HCT116 (cell line): ENCODE measurements around the gene SH3TC2. TPM values are rescaled to one million over a fixed set of nuclear protein-coding genes. Genes with fewer than 3 reads are reported as not detected.

Experiments used
- ATAC-seq: fragments of 200-7000 bp; cut with Tn5 transposase; 2 replicates; pipeline ENCODE4 v1.9.1; 2020; ENCODE audit warnings: mild to moderate bottlenecking, moderate library complexity
- BruUV-seq: library from RNA; stranded (reverse); fragments of 400-500 nt; replicated peaks from 2 replicates; lab custom pipeline; 2021; lab: Mats Ljungman, UMichigan
- CTCF ChIA-PET: fragments of 300-600 bp; sonication (Branson Sonifier 250); formaldehyde crosslinking; loops from one replicate; lab custom pipeline; 2021; ENCODE audit warnings: antibody characterized with exemption; lab: Charles Lee
- POLR2A ChIA-PET: fragments of 300-600, 350-600 bp; sonication (Branson Sonifier 250); formaldehyde crosslinking; loops from one replicate; lab custom pipeline; 2021; ENCODE audit warnings: antibody characterized with exemption; lab: Charles Lee
- RAD21 ChIA-PET, 2 experiments: fragments of 300-600 bp; sonication (Branson Sonifier 250); formaldehyde crosslinking; loops; one replicate each; lab custom pipeline; 2023; ENCODE audit warnings: low total read pairs in 2 of 2; ENCODE audit not compliant: uncharacterized antibody in 2 of 2, unreplicated experiment in 2 of 2, low non-redundant PET in 1 of 2; lab: Charles Lee
- DNase-seq: peaks from one replicate; pipeline ENCODE4 v3.0.0-alpha.2; 2010; ENCODE audit warnings: low read depth, low spot score
- H2AFZ ChIP-seq: fragments of 200-600 bp; shearing (Covaris generic), sonication (generic); 2 replicates; pipeline ENCODE4 v1.6.1; 2017; ENCODE audit warnings: low read depth, mixed run types, mixed read lengths, antibody characterized with exemption, low read length; ENCODE audit not compliant: poor library complexity, severe bottlenecking
- H3K27ac ChIP-seq: 2 replicates; pipeline ENCODE4 v1.5.1; 2012; ENCODE audit warnings: low read depth, low read length
- H3K27me3 ChIP-seq: fragments of 200-600 bp; sonication (generic); 2 replicates; pipeline ENCODE4 v1.6.1; 2016; ENCODE audit warnings: mixed run types, low read length, mixed read lengths; ENCODE audit not compliant: insufficient read depth
- H3K36me3 ChIP-seq, 2 experiments: fragments of 200-500 bp in 1 of 2; fragments of 200-600 bp in 1 of 2; sonication (Bioruptor generic) in 1 of 2; sonication (generic) in 1 of 2; 2 replicates each; pipeline versions ENCODE4 v1.5.1 to v1.6.1; 2014 to 2016; ENCODE audit warnings: low read length in 2 of 2, inconsistent platforms in 1 of 2, mixed read lengths in 1 of 2, mixed run types in 1 of 2; ENCODE audit not compliant: insufficient read depth in 2 of 2, control insufficient read depth in 1 of 2
- H3K4me1 ChIP-seq, 2 experiments: fragments of 200-600 bp in 1 of 2; sonication (generic) in 1 of 2; 2 replicates each; pipeline versions ENCODE4 v1.5.1 to v1.6.1; 2012 to 2017; ENCODE audit warnings: low read length in 2 of 2, inconsistent platforms in 1 of 2, mild to moderate bottlenecking in 1 of 2, mixed read lengths in 1 of 2, mixed run types in 1 of 2, moderate library complexity in 1 of 2; ENCODE audit not compliant: insufficient read depth in 2 of 2, control insufficient read depth in 1 of 2
- H3K4me2 ChIP-seq: fragments of 200-600 bp; sonication (generic); 2 replicates; pipeline ENCODE4 v1.6.1; 2017; ENCODE audit warnings: mixed run types, low read length, mixed read lengths
- H3K4me3 ChIP-seq, 2 experiments: fragments of 200-600 bp in 1 of 2; sonication (generic) in 1 of 2; replicated peaks in 1 of 2; 2 replicates each; pipeline ENCODE4 v1.5.1; 2011 to 2016; ENCODE audit warnings: low read length in 2 of 2, control low read depth in 1 of 2, low read depth in 1 of 2, mild to moderate bottlenecking in 1 of 2, mixed read lengths in 1 of 2, mixed run types in 1 of 2
- H3K79me2 ChIP-seq: fragments of 200-600 bp; sonication (generic); 2 replicates; pipeline ENCODE4 v1.6.1; 2017; ENCODE audit warnings: mild to moderate bottlenecking, mixed run types, low read length, moderate library complexity, mixed read lengths; ENCODE audit not compliant: insufficient read depth
- H3K9ac ChIP-seq: fragments of 200-600 bp; sonication (generic); 2 replicates; pipeline ENCODE4 v1.6.1; 2016; ENCODE audit warnings: low read length, mixed read lengths
- H3K9me2 ChIP-seq: fragments of 200-600 bp; sonication (generic), shearing (Covaris generic); 2 replicates; pipeline ENCODE4 v1.6.1; 2017; ENCODE audit warnings: mixed run types, mild to moderate bottlenecking, moderate library complexity; ENCODE audit not compliant: insufficient read depth
- H3K9me3 ChIP-seq, 2 experiments: fragments of 200-500 bp in 1 of 2; fragments of 200-600 bp in 1 of 2; sonication (Bioruptor generic) in 1 of 2; sonication (generic) in 1 of 2; 2 replicates each; pipeline ENCODE4 v1.6.1; 2014 to 2017; ENCODE audit warnings: low read length in 2 of 2, mixed read lengths in 2 of 2, inconsistent platforms in 1 of 2, low read depth in 1 of 2, mild to moderate bottlenecking in 1 of 2, mixed run types in 1 of 2, moderate library complexity in 1 of 2; ENCODE audit not compliant: control insufficient read depth in 1 of 2, insufficient read depth in 1 of 2
- H4K20me1 ChIP-seq: fragments of 200-600 bp; sonication (generic), shearing (Covaris generic); 2 replicates; pipeline ENCODE4 v1.6.1; 2017; ENCODE audit warnings: mixed run types, mild to moderate bottlenecking, moderate library complexity; ENCODE audit not compliant: insufficient read depth
- CBX3 ChIP-seq: IDR thresholded peaks from 2 replicates; pipeline ENCODE4 v1.6.1; 2012; ENCODE audit warnings: low read depth
- EGR1 ChIP-seq: IDR thresholded peaks from 2 replicates; pipeline ENCODE4 v1.6.1; 2012; ENCODE audit warnings: low read depth
- ELF1 ChIP-seq: IDR thresholded peaks from 2 replicates; pipeline ENCODE4 v1.6.1; 2012; ENCODE audit warnings: low read depth, borderline replicate concordance
- EZH2phosphoT487 ChIP-seq: fragments of 200-600 bp; IDR thresholded peaks from 2 replicates; pipeline ENCODE4 v1.6.1; 2018; ENCODE audit warnings: antibody characterized with exemption, borderline replicate concordance
- JUND ChIP-seq: IDR thresholded peaks from 2 replicates; pipeline ENCODE4 v1.6.1; 2012
- SP1 ChIP-seq: IDR thresholded peaks from 2 replicates; pipeline ENCODE4 v1.6.1; 2012; ENCODE audit warnings: low read depth
- TCF7L2 ChIP-seq: IDR thresholded peaks from 2 replicates; pipeline ENCODE4 v1.7.0; 2011; ENCODE audit warnings: borderline replicate concordance, inconsistent platforms; ENCODE audit not compliant: insufficient read depth, insufficient read length; ENCODE audit errors: extremely low read depth
- ZFX ChIP-seq: fragments of 450-650 bp; IDR thresholded peaks from 2 replicates; pipeline ENCODE4 v1.6.1; 2017
- intact Hi-C: fragments of 100-400 bp; cut with micrococcal nuclease; formaldehyde crosslinking; loops from 2 replicates; pipeline ENCODE4 v1.10.0; 2022
- total RNA-seq: library from RNA; stranded (reverse); gene quantifications from one replicate; pipeline ENCODE4 v1.2.1, GENCODE V29; 2021; ENCODE audit not compliant: unreplicated experiment
- TF ChIP-seq, protein P1 (sequence below): IDR thresholded peaks from 2 replicates; pipeline ENCODE4 v1.6.1; 2011; ENCODE audit warnings: mild to moderate bottlenecking, low read length, moderate library complexity; ENCODE audit not compliant: insufficient replicate concordance; ENCODE audit errors: extremely low read depth

Gene SH3TC2
- total RNA-seq, 1 experiment from 2014 or later: 12.8 TPM

DNA sequence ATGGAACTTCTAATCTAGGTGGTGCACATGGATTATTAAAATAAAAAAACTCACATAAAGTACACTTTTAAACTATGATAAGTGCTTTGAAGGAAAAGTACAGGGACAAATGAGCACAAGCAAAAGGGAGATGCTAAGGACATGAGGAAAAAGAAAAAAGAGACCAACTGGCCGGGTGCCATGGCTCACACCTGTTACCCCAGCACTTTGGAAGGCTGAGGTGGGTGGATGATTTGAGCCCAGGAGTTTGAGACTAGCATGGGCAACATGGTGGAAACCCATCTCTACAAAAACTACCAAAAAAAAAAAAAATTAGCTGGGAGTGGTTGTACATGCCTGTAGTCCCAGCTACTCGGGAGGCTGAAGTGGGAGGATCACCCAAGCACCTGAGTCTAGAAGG lies 67.1 kb downstream of the SH3TC2 start:
- ChIA-PET POLR2A (no interaction called here), CTCF (interaction anchor here (0.9 to 2.3 kb wide), 7 partner anchors 8 to 265 kb away, joined by 3 to 9 read pairs (median 5); no protein-coding TSS in a partner anchor), RAD21 (no interaction called here)
- no peak for DNase-seq
- intact Hi-C loops: loop anchor here (5.0 kb wide), 1 partner anchor 173 kb away; no protein-coding TSS in a partner anchor
- no peaks in the 10 kb centered on the region for H3K27me3 ChIP-seq
- no peaks in the 10 kb centered on the region for H4K20me1 ChIP-seq
- no peak overlapping the region for H3K4me3 ChIP-seq
- H3K9me2 ChIP-seq: no peaks in the 10 kb centered on the region; the same call in 1 of the 2 replicates
- H3K9ac ChIP-seq: no peak overlapping the region
- H2AFZ ChIP-seq: no peak overlapping the region
- TF ChIP-seq SP1 (no peak), ELF1 (no peak), TCF7L2 (no peak), CBX3 (no peak), EGR1 (no peak), EZH2phosphoT487 (no peak), ZFX (no peak), JUND (no peak)
- TF ChIP-seq, protein P1, sequence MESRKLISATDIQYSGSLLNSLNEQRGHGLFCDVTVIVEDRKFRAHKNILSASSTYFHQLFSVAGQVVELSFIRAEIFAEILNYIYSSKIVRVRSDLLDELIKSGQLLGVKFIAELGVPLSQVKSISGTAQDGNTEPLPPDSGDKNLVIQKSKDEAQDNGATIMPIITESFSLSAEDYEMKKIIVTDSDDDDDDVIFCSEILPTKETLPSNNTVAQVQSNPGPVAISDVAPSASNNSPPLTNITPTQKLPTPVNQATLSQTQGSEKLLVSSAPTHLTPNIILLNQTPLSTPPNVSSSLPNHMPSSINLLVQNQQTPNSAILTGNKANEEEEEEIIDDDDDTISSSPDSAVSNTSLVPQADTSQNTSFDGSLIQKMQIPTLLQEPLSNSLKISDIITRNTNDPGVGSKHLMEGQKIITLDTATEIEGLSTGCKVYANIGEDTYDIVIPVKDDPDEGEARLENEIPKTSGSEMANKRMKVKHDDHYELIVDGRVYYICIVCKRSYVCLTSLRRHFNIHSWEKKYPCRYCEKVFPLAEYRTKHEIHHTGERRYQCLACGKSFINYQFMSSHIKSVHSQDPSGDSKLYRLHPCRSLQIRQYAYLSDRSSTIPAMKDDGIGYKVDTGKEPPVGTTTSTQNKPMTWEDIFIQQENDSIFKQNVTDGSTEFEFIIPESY: no peak
- no peaks in the 10 kb centered on the region for H3K9me3 ChIP-seq
- no peak overlapping the region for H3K4me2 ChIP-seq
- peaks cover 0 to 3% of the 10 kb centered on the region in 2 experiments; a peak in 1 of 4 replicates for H3K4me1 ChIP-seq
- no peaks in the 10 kb centered on the region for H3K79me2 ChIP-seq
- no TSS peak for BruUV-seq
- no peak for ATAC-seq
- no peak overlapping the region for H3K27ac ChIP-seq
- no peaks in the 10 kb centered on the region for H3K36me3 ChIP-seq
